Middle frontal gyrus (tissue), 1 donor: ENCODE data around the gene SCCPDH.

Experiments
- DNase-seq: peaks from one replicate; pipeline ENCODE4 v3.0.0-alpha.2; 2015; ENCODE audit warnings: low spot score; ENCODE audit errors: extremely low spot score

The SCCPDH gene

DNA sequence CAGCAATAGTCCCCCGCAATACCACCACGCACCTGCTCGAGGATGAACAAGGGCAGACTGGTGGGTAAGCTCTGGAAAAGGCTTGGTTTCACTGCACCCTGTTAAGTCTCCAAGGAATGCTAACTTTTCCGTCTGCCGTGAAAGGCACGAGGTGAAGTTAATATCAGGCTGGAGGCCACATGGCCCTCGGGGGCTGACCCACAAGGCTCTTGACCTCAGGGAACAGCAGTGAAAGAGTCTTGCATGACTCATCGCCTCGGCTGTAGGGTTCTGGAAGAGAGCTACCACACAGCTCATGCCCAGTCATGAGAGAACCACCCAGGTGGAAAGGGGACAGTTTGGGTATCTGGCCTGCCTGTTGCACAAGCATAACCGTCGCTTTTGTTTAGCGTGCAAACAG is 24.7 kb downstream of the SCCPDH start:
- DNase-seq = no peak

DNA sequence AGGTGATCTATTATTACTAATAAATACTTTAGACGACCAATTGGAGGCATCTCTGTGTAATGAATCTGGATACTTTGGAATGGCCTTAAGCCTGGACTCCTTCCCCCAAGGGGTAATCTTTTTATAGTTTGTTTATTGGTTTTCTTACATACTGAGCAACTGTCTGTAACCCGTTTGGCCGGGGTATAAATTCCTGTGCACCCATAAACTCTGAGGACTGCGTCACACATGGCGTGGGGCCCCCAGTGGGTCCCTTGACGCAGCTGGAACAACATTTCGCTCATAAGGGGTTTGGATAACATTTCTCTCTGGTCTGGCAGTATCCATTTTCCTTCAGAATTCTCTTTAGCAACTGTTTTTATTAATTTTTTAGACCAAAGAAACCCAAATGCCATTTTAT is 26.5 kb downstream of the SCCPDH start:
- no peak for DNase-seq

DNA sequence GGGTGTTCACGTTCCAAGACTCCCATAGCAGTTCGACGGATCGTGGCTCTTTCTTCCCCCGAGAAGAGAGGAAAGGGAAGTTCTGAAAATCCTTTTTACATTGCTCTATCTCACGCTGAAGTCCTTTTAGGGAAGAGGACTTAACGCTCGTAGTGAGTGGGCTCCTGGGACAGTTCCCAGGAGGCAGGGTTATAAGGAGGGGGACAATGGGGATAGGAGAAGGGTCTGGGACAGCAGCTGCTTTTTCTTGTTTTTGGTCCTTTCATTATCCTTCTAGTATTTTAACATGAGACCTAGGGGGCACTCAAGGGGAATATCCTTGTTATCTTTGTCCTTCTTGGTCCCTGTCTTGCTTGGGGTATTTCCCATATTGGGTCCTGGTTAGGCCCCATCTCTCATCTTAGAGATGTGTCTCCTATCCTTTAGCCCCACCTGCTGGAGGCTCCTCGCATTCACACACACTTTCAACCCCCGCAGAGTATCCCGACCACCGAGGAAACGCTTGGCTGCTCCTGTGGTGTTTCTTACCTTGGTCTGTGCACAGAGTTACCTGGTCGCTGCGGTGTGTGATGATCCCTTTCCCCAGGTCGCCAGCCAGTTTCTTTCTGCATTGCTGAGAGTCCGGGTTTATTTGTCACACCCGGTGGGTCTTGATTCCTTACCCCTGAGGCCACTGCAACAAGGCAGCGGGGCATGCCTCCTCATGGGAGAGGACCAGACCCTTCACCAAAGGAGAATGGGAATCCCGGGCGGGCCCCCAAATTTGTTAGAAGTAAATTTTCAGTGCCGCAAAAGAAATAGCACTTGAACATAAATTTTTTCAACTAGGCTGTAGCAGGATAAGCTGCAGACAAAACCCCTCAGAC is 29.7 kb downstream of the SCCPDH start:
- peak; percentile 19 for DNase-seq

DNA sequence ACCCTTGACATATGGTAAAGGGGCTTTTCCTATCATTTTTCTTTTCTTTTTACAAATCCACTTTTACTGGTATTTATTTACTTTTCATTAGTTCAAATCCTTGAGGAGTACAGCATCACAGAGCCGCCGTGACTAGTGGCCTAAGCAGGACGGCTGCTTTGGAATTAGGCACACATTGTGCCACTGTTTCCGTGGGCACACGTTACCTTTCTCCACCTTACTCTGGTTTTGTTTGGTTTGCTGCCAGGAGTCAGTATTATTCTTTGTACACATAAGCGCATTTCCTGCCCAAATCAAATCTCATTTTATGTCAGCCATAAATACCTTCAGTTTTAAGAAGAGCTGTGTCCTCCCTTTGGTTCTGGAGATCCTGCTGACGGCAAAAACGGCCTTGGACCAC is 31.2 kb downstream of the SCCPDH start:
- DNase-seq = no peak

DNA sequence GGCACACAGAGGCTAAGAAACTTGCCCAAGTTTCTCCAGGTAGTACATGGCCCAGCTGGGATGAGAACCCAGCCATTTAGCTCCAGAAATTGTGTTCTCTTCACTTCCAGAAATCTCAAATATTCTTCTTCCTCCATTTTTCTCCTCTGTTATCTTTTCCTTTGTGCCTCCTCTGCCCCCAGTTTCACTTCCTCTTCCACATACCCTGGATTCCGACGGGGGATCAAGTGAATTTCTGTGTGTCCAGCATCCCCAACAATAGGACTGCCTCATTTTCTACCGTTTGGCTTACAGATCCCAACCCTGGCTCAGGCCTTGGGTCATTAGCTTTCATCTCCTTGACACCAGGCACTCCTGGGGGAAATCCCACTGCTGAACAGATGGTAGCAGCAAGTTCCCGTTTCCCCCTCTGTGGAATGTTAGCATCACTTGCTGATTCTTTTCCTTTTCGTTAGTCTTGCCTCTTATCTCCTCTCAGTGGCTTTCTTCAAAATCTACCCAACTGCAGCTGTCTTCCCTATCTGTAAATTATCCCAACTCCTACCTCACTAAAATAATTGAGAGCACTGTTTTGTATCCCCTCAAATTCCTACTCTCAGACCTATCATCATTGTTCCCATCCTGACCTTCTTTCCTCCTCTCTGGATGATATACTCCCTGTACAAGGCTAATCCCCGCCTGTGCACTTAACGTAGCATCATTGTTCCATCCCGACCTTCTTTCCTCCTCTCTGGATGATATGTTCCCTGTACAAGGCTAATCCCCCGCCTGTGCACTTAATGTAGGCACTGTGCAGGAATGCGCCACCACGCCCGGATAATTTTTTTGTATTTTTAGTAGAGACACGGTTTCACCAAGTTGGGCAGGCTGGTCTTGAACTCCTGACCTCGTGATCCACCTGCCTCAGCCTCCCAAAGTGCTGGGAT is 36.5 kb downstream of the SCCPDH start:
- no peak for DNase-seq

DNA sequence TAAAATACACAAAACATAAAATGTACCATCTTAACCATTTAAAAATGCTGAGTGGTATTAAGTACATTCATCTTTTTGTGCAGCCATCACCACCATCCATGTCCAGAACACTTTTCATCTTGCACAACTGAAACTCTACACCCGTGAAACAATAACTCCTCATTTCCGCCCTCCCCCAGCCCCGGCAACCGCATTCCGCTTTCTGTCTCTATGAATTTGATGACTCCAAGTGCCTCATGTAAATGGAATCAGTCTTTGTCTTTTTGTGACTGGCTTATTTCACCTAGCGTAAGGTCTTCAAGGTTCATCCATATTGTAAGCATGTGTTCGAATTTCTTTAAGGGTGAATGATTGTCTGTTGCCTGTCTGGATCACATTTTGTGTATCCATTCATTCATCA is 37.2 kb downstream of the SCCPDH start:
- no peak for DNase-seq

DNA sequence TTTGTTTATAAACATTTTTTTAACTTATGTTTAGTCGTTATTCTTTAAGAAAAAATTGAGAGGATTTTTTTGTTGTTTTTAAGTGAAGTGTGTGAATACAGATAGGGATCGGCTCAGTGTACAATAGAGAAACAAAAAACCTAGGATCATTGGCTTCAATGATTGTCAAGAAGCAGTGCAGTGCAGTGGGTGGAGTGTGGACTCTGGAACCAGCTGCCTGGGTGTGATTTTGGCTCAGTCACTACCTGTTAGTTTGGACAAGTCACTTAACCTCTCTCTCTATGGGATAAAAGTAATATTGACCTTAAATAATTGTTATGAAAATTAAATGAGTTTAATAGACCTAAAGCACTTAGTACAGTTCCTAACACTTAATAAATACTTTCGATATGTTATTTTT is 41.3 kb downstream of the SCCPDH start:
- no peak for DNase-seq

DNA sequence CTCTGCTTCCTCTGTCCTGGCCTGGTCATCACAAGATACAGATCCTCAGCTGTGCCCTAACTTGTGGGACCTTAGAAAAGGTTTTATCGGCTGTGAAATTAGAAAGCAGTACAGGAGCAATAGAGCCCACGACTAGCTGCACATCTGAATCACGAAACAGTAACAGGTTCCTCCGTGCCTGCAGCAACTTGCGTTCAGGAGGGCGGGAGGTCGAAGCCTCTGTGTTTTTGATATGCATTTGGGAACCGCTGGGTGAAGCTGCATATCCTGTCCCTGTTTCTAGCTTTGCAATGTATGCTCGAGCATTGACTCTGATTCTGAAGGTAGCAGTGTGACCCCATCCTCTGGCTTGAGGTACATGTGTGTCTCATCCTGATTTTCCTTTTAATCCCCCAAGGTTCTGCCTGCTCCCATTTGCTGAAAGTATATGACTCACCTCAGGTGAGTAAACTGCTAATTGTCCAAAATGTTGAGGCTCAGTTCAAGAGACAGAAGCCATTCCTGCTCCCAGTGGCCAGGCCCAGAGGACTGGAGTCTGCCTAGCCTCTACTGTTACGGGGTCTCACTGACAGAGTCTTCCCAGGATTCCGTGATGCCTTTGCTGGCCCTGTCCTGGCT is 44.3 kb downstream of the SCCPDH start:
- DNase-seq = no peak

DNA sequence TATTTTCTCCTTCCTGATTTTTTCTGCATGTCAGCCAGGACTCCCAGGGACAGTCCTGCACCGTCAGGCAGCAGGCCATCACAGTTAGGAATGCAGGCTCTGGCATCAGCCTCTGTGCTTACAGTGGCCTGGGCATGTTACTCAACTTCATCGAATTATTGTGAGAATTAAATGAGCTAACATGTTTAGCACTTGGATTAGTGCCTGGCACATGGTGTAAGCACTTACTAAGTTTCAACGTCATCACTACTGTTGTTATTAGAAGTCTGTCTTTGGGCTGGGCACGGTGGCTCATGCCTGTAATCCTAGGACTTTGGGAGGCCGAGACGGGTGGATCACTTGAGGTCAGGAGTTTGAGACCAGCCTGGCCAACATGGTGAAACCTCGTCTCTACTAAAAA is 45.1 kb downstream of the SCCPDH start:
- no peak for DNase-seq

DNA sequence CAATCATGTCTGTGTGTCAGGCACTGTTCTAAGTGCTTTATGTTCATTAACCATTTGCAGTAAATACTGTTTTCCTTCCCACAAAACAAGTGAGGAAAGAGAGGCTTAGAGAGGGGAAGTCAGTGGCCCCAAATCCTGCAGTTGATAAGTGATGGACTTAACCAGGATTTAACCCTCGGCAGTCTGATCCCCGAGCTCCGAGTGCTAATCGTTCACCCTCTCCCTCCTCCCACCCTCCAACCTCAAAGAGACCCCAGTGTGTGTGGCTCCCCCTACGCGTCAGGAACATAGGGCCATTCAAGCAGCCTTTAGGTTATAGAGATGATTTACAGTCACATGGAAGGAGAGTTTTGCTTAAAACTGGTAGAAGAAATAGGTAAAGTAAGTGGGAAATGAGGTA is 47.2 kb downstream of the SCCPDH start:
- no peak for DNase-seq

DNA sequence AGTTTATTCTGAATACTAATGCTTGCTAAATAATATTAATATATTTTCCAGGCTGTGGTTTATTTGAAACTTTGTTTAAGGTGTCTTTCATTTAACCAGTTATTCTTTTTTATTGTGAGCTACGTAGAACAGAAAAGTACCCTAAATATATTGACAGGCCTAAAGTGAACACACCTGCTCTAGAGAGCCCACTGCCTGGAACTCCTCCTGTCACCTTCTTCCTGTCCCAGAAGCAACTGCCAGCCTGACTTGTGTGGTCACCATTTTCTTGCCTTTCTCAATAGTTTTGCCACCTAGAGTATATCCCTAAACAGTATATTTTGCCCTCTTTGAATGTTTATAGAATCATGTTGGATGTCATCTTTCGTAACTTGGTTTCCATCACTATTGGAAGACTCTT is 48.5 kb downstream of the SCCPDH start:
- DNase-seq = no peak

DNA sequence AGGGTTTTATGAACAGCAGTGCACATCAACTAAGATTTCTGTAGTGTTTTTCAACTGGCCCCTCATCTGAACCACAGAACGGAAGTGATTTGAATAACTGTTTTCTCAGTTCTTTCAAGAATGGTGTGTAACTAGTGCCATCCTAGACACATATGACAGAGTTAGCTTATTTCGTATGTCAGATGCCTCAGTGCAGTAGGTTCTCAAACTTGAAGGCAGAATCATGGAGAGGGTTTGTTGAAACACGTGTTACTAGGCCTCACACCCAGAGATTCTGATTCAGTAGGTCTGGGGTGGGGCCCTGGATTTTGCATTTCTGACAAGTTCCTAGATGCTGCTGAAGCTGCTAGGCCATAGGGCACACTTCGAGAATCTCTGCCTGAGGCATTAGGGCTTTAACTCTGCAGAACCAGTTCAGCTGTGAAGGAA is 49.0 kb downstream of the SCCPDH start:
- DNase-seq = no peak

DNA sequence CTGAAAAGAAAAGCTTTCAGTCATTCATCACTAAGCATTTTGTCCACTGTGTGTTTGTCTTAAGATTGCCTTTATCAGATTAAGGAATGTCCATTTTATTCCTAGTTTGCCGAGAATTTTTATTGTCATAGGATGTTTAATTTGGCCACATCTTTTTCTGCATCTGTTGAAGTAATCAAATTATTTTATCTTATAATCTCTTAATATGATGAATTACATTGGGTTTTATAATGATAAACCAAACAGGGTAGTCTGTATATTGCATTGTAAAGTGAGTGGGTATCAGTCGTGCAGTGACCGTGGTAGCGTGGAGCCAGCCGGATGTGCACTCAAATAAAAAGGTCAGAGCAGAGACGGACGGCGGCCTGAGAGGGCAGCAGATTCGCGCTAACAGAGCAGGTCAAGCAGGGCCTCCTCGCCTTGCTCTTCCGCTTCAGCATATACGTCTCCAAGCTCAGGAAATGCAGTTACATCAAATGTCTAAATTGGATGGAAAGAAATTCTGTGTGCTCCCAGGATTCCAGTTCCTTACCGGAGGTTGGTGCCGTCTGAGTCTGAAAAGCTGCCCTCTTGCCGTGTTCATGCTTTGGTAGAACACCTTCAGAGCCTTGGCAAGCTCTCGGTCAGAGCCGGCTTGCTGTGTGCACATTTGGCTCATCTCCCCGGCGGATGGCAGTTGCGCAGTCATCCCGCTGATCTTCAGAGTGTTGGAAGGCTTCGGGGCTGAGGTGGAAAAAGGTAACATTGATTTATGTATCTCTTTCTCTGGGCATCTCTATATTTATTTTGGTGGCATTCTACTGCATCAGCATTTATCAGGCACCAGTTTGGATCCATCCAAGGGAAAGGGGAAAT is 51.5 kb downstream of the SCCPDH start:
- DNase-seq = no peak

DNA sequence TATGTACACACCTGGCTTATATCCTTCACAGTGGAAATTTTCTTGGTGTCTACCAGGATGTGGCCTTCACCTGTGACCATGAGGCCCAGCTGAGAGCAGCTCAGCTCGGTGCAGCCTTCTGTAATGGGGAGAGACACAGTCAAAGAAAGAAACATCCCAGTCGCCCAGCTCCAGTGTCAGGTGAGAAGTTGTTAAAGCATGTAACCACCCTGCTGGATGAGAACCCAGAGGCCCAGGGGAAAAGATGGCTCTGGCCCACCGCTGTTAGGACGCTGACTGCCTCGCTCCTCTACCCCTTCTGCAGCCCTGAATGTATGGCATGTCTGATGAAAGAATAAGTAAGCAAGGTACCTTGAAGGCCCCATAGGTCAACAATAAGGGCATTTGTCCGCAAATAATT is 52.7 kb downstream of the SCCPDH start:
- DNase-seq = no peak

DNA sequence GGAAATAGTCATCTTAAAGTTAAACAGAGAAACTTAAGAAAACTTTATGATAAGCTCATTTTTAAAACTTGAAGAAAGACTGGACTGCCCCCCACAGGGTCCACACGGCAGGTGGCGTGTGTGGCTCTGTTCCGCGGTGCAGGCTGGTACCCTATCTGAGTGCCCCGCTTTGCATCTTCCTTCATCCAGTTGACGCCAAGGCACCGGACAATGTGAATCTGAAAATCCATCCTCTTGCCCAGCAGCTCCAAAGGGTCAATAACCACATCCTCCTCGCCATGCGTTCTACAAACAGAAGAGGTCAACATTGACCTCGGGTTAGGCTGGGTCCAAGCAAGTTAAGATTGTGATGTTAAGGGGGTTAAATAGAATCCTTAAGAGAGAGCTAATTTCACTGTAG is 54.5 kb downstream of the SCCPDH start:
- no peak for DNase-seq

DNA sequence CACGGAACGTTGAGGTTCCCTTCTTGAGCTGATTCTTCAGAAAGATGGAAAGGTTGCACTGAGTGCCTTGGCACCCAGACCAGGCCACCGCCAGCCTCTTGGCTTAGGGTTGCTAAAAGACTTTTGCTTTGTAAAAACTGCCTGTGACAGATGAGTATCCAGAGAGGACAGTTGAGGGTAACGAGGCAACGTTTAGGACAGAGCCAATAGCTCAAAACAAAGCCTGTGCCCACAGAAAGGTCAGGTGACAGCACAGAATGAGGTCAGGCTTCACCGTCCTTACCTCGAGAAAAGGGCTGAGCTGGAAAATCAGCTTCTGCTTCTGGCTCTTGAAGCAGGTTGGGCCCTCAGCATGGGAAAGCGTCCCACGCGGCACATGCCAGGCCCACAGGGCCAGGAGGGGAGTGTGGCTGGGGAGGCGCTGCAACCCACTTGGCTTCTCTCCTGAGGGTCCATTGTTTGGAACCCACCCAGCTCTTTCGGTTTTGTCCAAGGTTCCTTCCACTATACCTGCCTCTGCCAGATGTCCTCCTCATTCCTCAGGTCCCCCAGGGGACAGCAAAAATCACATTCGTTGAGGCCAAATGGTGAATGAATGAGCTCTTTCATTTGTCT is 55.5 kb downstream of the SCCPDH start:
- no peak for DNase-seq

DNA sequence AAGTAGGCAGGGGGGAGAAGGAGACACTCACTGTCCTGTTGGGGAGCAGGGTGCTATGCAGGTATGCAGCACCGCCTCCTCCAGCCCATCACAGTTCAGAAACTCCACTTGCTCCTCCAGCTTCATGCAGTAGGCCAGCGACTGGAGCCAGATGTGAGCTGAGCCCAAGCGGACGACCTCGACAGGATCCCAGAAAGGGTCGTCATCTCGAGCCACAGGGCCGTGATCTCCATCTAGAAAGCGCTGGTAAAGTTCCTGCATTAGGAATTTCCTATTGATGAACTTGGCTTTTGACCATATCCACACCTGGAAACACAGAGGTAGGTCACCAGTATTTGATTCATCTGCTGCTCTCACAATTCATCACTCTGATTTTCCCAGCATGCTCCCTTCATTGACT is 56.1 kb downstream of the SCCPDH start:
- no peak for DNase-seq

DNA sequence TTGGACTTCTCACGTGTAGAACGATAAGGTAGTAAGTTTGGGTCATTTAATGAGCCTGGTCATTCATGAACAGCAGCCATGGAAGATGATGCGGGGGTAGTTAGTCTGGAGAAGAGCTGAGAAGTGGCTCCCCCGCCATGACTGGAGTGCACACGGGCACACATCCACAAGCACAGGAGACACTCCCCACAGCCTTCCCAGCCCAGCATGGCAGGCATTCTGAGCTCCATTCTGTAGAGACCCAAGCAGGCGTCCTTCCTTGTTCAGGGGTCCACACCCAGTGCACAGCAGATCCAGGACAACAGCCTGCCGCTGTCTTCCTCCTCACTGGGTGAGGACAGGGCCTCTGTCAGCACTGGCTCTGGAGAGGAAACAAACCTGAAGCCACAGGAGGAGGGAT is 57.0 kb downstream of the SCCPDH start:
- no peak for DNase-seq

DNA sequence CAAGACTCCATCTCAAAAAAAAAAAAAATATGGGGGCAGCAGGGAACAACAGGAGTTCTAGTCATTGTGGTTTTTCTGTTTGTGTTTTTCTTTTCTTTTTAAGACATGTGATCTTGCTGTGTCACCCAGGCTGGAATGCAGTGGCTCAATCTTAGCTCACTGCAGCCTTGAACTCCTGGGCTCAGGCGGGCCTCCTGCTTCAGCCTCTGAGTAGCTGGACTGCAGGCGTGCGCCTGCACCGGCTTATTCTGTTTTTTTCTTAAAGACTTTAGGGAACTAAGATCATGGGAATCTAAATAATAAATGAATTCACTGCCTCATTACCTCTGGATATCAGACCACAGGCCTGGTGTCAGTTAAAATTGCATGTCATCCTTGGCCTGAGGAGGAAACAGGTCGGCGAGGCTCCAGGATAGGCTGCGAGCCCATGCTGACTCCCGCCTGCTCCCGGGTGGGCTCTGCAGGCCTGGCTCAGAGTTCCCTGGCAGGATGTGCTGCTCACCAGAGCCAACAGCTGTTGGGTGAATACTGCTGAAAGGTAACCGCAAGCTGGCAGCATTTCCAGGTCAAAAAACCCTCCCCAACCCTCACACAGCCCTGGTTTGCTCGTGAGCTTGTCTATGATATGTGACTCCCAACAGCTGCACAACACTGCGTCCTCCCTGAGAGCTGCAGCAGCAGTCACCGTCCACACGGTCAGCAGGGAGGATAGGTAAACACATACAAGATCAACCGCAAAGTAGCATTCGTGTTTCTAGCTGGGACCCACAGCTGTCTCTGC is 58.1 kb downstream of the SCCPDH start:
- DNase-seq = no peak
